ENCODE results near the gene LRRC34. TPM values are rescaled to one million over a fixed set of nuclear protein-coding genes. Genes with fewer than 3 reads are reported as not detected.

The LRRC34 gene
- total and polyA plus RNA-seq, 4 donors, result 1.0 to 5.9 (median 4.6) TPM

GRCh38 chr3:169760479-169760878 is 52.2 kb downstream of the LRRC34 start:
- ATAC-seq (ENCODE audit: low FRiP score) (no peak), DNase-seq (no peak)
- H3K4me3 ChIP-seq (ENCODE audit: low read length in 2 of 2), result no peak overlapping the region
- 85 to 87% methylated on average over 4 of the region's 4 CpGs for WGBS, 2 donors
- H3K27ac ChIP-seq (ENCODE audit: low read depth in 1 of 2, low read length in 2 of 2), result no peak overlapping the region
- intact Hi-C loops (cut with DNase I), result loop anchor here (5.0 to 10.0 kb wide), 5 partner anchors 204 to 1666 kb away; partner anchors contain the start of genes SEC62 (in 2 of the 2) and GOLIM4 (in 1 of the 2)
- H3K36me3 ChIP-seq (ENCODE audit: control insufficient read depth in 1 of 2, insufficient read depth in 2 of 2, low read length in 1 of 2), result no peaks in the 10 kb centered on the region
- H3K4me1 ChIP-seq (ENCODE audit: control insufficient read depth in 1 of 2, insufficient read depth in 2 of 2, low read length in 2 of 2), result no peaks in the 10 kb centered on the region
- H3K27me3 ChIP-seq (ENCODE audit: control insufficient read depth in 1 of 2, insufficient read depth in 2 of 2, low read length in 1 of 2), result no peaks in the 10 kb centered on the region
- no peaks in the 10 kb centered on the region for H3K9me3 ChIP-seq (ENCODE audit: control insufficient read depth, low read length)

GRCh38 chr3:169759256-169759655 is 53.4 kb downstream of the LRRC34 start:
- Histone ChIP-seq H3K36me3 (ENCODE audit: control insufficient read depth in 1 of 2, insufficient read depth in 2 of 2, low read length in 1 of 2) (no peaks in the 10 kb centered on the region), H3K27ac (ENCODE audit: low read depth in 1 of 2, low read length in 2 of 2) (no peak overlapping the region), H3K4me1 (ENCODE audit: control insufficient read depth in 1 of 2, insufficient read depth in 2 of 2, low read length in 2 of 2) (no peaks in the 10 kb centered on the region), H3K9me3 (ENCODE audit: control insufficient read depth, low read length) (no peaks in the 10 kb centered on the region), H3K4me3 (ENCODE audit: low read length in 2 of 2) (no peak overlapping the region), H3K27me3 (ENCODE audit: control insufficient read depth in 1 of 2, insufficient read depth in 2 of 2, low read length in 1 of 2) (no peaks in the 10 kb centered on the region)
- WGBS, 2 donors, result 86% methylated on average over 2 of the region's 2 CpGs
- ATAC-seq (ENCODE audit: low FRiP score) (no peak), DNase-seq (no peak)
- intact Hi-C loops (cut with DNase I), result no loop called here

- DNase-seq (no peak), ATAC-seq (ENCODE audit: low FRiP score) (no peak)
- no peaks in the 10 kb centered on the region for H3K9me3 ChIP-seq (ENCODE audit: control insufficient read depth, low read length)
- H3K4me3 ChIP-seq (ENCODE audit: low read length in 2 of 2), result no peak overlapping the region
- intact Hi-C loops (cut with DNase I), result no loop called here
- H3K27ac ChIP-seq (ENCODE audit: low read depth in 1 of 2, low read length in 2 of 2), result no peak overlapping the region
- 66 to 67% methylated on average over 5 of the region's 5 CpGs for WGBS, 2 donors
- H3K27me3 ChIP-seq (ENCODE audit: control insufficient read depth in 1 of 2, insufficient read depth in 2 of 2, low read length in 1 of 2), result no peaks in the 10 kb centered on the region
- H3K36me3 ChIP-seq (ENCODE audit: control insufficient read depth in 1 of 2, insufficient read depth in 2 of 2, low read length in 1 of 2), result no peaks in the 10 kb centered on the region
- H3K4me1 ChIP-seq (ENCODE audit: control insufficient read depth in 1 of 2, insufficient read depth in 2 of 2, low read length in 2 of 2), result no peaks in the 10 kb centered on the region
Measured at GRCh38 chr3:169758359-169758994, 54.2 kb downstream of the LRRC34 start.

- Histone ChIP-seq H3K4me3 (ENCODE audit: low read length in 2 of 2) (no peak overlapping the region), H3K27ac (ENCODE audit: low read depth in 1 of 2, low read length in 2 of 2) (no peak overlapping the region), H3K9me3 (ENCODE audit: control insufficient read depth, low read length) (no peaks in the 10 kb centered on the region), H3K36me3 (ENCODE audit: control insufficient read depth in 1 of 2, insufficient read depth in 2 of 2, low read length in 1 of 2) (no peaks in the 10 kb centered on the region), H3K27me3 (ENCODE audit: control insufficient read depth in 1 of 2, insufficient read depth in 2 of 2, low read length in 1 of 2) (no peaks in the 10 kb centered on the region), H3K4me1 (ENCODE audit: control insufficient read depth in 1 of 2, insufficient read depth in 2 of 2, low read length in 2 of 2) (no peaks in the 10 kb centered on the region)
- intact Hi-C loops (cut with DNase I), result no loop called here
- DNase-seq (no peak), ATAC-seq (ENCODE audit: low FRiP score) (no peak)
- 71 to 79% methylated on average over 2 of the region's 2 CpGs for WGBS, 2 donors
Measured at GRCh38 chr3:169755488-169755887, 57.2 kb downstream of the LRRC34 start.

GRCh38 chr3:169754711-169755110 is 58.0 kb downstream of the LRRC34 start:
- Histone ChIP-seq H3K36me3 (ENCODE audit: control insufficient read depth in 1 of 2, insufficient read depth in 2 of 2, low read length in 1 of 2) (no peaks in the 10 kb centered on the region), H3K9me3 (ENCODE audit: control insufficient read depth, low read length) (no peaks in the 10 kb centered on the region), H3K27me3 (ENCODE audit: control insufficient read depth in 1 of 2, insufficient read depth in 2 of 2, low read length in 1 of 2) (no peaks in the 10 kb centered on the region), H3K27ac (ENCODE audit: low read depth in 1 of 2, low read length in 2 of 2) (no peak overlapping the region), H3K4me1 (ENCODE audit: control insufficient read depth in 1 of 2, insufficient read depth in 2 of 2, low read length in 2 of 2) (no peaks in the 10 kb centered on the region), H3K4me3 (ENCODE audit: low read length in 2 of 2) (no peak overlapping the region)
- ATAC-seq (ENCODE audit: low FRiP score), result no peak
- intact Hi-C loops (cut with DNase I), result no loop called here
- WGBS, 2 donors, result 89 to 97% methylated on average over 3 of the region's 3 CpGs
- no peak for DNase-seq

GRCh38 chr3:169751875-169752274 is 60.8 kb downstream of the LRRC34 start:
- H3K27ac ChIP-seq (ENCODE audit: low read depth in 1 of 2, low read length in 2 of 2), result no peak overlapping the region
- no peak for ATAC-seq (ENCODE audit: low FRiP score)
- no peaks in the 10 kb centered on the region for H3K27me3 ChIP-seq (ENCODE audit: control insufficient read depth in 1 of 2, insufficient read depth in 2 of 2, low read length in 1 of 2)
- no peaks in the 10 kb centered on the region for H3K4me1 ChIP-seq (ENCODE audit: control insufficient read depth in 1 of 2, insufficient read depth in 2 of 2, low read length in 2 of 2)
- DNase-seq, result no peak
- H3K9me3 ChIP-seq (ENCODE audit: control insufficient read depth, low read length), result no peaks in the 10 kb centered on the region
- no peak overlapping the region for H3K4me3 ChIP-seq (ENCODE audit: low read length in 2 of 2)
- WGBS, 2 donors, result 90 to 91% methylated on average over 2 of the region's 2 CpGs
- no peaks in the 10 kb centered on the region for H3K36me3 ChIP-seq (ENCODE audit: control insufficient read depth in 1 of 2, insufficient read depth in 2 of 2, low read length in 1 of 2)
- intact Hi-C loops (cut with DNase I), result no loop called here

GRCh38 chr3:169750665-169751064 is 62.0 kb downstream of the LRRC34 start:
- H3K4me3 ChIP-seq (ENCODE audit: low read length in 2 of 2), result no peak overlapping the region
- no peaks in the 10 kb centered on the region for H3K4me1 ChIP-seq (ENCODE audit: control insufficient read depth in 1 of 2, insufficient read depth in 2 of 2, low read length in 2 of 2)
- H3K27me3 ChIP-seq (ENCODE audit: control insufficient read depth in 1 of 2, insufficient read depth in 2 of 2, low read length in 1 of 2), result no peaks in the 10 kb centered on the region
- ATAC-seq (ENCODE audit: low FRiP score) (no peak), DNase-seq (no peak)
- intact Hi-C loops (cut with DNase I), result no loop called here
- H3K9me3 ChIP-seq (ENCODE audit: control insufficient read depth, low read length), result no peaks in the 10 kb centered on the region
- H3K36me3 ChIP-seq (ENCODE audit: control insufficient read depth in 1 of 2, insufficient read depth in 2 of 2, low read length in 1 of 2), result no peaks in the 10 kb centered on the region
- 37 to 47% methylated on average over 2 of the region's 2 CpGs for WGBS, 2 donors
- no peak overlapping the region for H3K27ac ChIP-seq (ENCODE audit: low read depth in 1 of 2, low read length in 2 of 2)

GRCh38 chr3:169748670-169749069 is 64.0 kb downstream of the LRRC34 start:
- no peak for ATAC-seq (ENCODE audit: low FRiP score)
- 84 to 90% methylated on average over 3 of the region's 3 CpGs for WGBS, 2 donors
- intact Hi-C loops (cut with DNase I), result loop anchor here (10.0 kb wide), 2 partner anchors 704 to 884 kb away; no protein-coding TSS in a partner anchor

GRCh38 chr3:169746924-169747323 is 65.8 kb downstream of the LRRC34 start:
- Histone ChIP-seq H3K27me3 (ENCODE audit: control insufficient read depth in 1 of 2, insufficient read depth in 2 of 2, low read length in 1 of 2) (no peaks in the 10 kb centered on the region), H3K4me1 (ENCODE audit: control insufficient read depth in 1 of 2, insufficient read depth in 2 of 2, low read length in 2 of 2) (no peaks in the 10 kb centered on the region), H3K9me3 (ENCODE audit: control insufficient read depth, low read length) (no peaks in the 10 kb centered on the region), H3K27ac (ENCODE audit: low read depth in 1 of 2, low read length in 2 of 2) (no peak overlapping the region), H3K36me3 (ENCODE audit: control insufficient read depth in 1 of 2, insufficient read depth in 2 of 2, low read length in 1 of 2) (no peaks in the 10 kb centered on the region), H3K4me3 (ENCODE audit: low read length in 2 of 2) (no peak overlapping the region)
- ATAC-seq (ENCODE audit: low FRiP score) (no peak), DNase-seq (no peak)
- intact Hi-C loops (cut with DNase I), result loop anchor here (10.0 kb wide), 2 partner anchors 702 to 882 kb away; no protein-coding TSS in a partner anchor
- WGBS, 2 donors, result 69 to 71% methylated on average over 6 of the region's 6 CpGs

More at GRCh38 chr3:169748670-169749069, 64.0 kb downstream of the LRRC34 start:
- Histone ChIP-seq H3K9me3 (ENCODE audit: control insufficient read depth, low read length) (no peaks in the 10 kb centered on the region), H3K27ac (ENCODE audit: low read depth in 1 of 2, low read length in 2 of 2) (no peak overlapping the region), H3K36me3 (ENCODE audit: control insufficient read depth in 1 of 2, insufficient read depth in 2 of 2, low read length in 1 of 2) (no peaks in the 10 kb centered on the region), H3K4me3 (ENCODE audit: low read length in 2 of 2) (no peak overlapping the region), H3K27me3 (ENCODE audit: control insufficient read depth in 1 of 2, insufficient read depth in 2 of 2, low read length in 1 of 2) (no peaks in the 10 kb centered on the region), H3K4me1 (ENCODE audit: control insufficient read depth in 1 of 2, insufficient read depth in 2 of 2, low read length in 2 of 2) (no peaks in the 10 kb centered on the region)
- no peak for DNase-seq
